Ecto neural progenitor cell (in vitro differentiated cells): ENCODE measurements around the gene ZFTA.

Experiments
- DNase-seq: peaks from one replicate; pipeline ENCODE4 v3.0.0-alpha.2; 2018; ENCODE audit warnings: low spot score

ZFTA gene

DNA sequence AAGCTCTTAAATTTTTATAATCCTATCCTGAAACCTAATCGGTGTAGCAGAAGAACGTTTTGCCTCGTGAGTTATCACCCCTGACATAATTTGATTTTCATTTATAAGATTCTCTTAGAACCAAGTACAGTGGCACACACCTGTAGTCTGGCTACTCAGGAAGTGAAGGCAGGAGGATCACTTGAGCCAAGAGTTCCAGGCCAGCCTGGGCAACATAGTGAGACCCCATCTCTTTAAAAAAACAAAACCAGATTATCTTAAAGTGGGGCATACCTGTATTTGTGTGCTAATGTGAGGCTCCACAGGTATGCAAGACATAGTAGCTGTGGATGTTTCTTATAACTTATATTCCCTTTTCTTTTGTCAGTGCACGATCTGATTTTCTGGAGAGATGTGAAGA is 19.0 kb downstream of the ZFTA start:
- DNase-seq, result no peak

DNA sequence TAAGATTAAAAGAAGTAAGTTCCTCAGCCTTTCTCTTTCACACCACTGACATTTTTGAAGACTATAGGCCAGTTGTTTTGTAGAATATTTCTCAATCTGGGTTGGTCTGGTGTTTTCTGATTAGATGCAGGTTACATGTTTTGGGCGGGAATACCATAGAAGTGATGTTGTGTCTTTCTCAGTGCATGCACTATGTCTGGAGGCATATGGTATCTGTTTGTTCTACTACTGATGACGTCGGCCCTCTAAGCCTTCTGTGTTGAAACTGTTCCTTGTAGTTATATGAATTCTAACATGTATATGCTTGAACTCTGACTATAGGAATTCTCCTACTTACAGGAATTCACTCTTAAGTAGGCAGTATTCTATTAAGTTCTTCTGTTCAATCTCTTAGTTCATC is 21.6 kb downstream of the ZFTA start:
- DNase-seq, result no peak

DNA sequence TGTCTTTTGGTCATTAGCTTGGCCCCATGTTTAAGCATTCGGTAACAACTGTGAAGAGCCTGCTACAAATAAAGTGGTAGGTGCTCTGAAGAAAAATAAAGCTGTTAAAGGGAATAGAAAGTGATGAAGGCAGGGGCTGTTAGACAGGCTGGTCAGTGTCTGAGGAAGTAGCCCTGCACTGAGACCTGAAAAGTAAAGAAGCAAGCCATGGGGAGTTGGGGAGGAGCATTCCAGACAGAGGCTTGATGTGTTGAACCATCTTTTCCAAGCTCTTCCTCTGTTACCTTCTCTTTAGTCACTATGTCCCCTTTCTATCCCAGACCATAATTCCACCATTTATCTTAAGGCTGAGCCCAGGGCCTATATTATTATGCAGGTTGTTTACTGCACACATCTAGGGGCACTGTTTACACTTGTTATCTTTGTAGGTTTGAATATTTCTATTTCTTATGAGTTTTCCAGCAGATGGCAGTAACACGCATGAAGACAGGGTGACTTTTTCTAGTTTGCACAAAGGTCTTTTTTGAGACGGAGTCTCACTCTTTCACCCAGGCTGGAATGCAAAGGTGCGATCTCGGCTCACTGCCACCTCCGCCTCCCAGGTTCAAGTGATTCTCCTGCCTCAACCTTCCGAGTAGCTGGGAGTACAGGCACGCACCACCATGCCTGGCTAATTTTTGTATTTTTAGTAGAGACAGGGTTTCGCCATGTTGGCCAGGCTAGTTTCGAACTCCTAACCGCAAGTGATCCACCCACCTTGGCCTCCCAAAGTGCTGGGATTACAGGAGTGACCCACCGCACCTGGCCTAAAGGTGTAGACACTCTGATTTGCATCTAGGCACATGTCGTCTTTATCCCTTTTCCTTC is 23.0 kb downstream of the ZFTA start:
- DNase-seq, result no peak

DNA sequence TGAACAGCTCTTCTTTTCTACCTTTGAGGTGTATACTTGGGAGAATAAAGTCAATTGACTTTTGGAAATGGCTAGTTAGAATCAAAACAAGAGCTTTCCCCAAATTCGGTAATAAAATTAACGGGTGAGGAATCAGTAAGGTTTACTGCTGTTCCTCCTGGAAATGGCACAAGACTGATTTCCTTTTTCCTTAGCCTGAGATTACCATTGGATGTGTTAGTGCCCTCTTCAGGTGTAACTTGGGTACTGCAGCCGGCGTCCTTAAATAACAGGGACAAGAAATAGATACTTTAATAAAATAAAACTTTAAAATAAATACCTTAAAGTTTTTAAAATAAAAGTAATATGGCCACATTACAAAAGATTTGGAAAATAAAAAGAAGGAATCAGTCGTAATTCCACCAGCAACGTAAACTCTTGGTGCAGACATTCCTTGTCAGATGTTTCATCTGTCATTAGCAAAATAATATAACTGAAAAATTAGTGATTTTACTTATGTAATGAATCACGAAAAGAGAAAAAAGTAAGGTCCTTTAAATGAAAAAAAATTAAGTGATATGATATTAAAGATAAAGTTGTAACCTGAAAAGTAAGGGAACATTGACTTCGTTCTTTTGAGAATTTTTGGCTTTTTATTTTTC is 29.7 kb downstream of the ZFTA start:
- DNase-seq, result peak; percentile 59

DNA sequence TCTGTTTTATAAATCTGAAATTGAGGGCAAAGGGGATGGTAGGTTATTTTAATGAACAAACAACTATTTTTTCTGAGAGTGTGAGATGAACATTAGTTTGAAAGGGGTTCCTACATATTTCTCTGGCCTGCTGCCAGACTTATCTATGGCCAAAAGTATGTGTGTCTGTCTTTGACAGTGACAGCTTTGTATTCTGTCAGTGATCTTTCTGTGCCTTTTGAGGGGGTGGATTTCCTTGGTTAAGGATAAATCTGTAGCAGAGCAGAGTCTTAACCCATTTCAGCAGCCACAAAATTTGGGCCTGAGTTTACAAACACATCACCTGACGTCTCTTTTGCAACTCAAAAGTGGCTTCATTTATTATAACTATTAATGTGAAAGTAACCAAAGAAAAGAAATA is 30.9 kb downstream of the ZFTA start:
- DNase-seq, result no peak

DNA sequence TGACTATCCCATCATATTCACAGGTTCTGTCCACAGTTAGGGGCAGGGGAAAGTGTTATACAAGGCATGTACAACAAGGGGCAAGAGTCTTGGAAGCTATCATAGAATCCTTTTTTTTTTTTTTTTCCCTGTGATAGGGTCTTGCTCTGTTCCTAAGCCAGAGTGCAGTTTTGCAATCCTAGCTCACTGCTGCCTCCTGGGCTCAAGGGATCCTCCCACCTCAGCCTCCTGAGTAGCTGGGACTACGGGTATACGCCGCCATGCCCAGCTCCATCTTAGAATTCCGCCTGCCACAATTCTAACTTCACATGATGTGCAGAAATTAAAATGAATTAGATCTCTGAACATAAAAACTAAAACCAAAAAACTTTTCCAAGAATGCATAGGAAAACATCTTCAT is 31.7 kb downstream of the ZFTA start:
- DNase-seq, result no peak

DNA sequence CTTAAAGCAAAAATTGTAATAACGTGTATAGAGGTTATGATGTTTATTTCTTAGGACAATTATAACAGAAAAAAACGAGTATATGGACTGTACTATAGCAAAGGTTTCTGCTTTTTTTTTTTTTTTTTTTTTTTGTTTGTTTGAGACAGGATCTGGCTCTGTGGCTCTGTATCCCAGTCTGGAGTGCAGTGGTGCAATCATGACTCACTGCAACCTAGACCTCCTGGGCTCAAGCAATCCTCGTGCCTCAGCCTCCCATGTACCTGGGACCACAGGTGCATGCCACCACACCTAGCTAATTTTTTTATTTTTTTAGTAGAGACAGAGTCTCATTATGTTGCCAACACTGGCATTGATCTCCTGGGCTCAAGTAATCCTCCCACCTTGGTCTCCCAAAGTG is 39.2 kb downstream of the ZFTA start:
- no peak for DNase-seq

DNA sequence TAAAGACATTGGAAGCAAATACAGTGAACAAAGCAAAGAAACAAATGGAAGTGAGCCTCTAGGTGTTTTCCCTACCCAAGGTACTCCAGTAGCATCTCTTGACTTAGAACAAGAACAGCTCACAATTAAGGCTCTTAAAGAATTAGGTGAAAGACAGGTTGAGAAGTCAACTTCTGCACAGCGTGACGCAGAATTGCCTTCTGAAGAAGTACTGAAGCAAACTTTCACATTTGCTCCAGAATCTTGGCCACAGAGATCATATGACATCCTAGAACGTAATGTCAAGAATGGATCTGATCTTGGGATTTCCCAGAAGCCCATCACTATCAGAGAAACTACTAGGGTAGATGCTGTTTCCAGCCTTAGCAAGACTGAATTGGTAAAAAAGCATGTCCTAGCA is 48.0 kb downstream of the ZFTA start:
- no peak for DNase-seq

DNA sequence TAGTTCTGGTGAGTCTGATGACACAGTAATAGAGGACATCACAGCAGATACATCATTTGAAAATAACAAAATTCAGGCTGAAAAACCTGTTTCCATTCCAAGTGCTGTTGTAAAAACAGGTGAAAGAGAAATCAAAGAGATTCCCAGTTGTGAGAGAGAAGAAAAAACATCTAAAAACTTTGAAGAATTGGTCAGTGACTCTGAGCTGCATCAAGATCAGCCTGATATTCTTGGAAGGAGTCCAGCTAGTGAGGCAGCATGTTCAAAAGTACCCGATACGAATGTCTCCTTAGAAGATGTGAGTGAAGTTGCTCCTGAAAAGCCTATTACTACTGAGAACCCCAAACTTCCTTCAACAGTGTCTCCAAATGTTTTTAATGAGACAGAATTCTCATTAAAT is 48.6 kb downstream of the ZFTA start:
- no peak for DNase-seq

DNA sequence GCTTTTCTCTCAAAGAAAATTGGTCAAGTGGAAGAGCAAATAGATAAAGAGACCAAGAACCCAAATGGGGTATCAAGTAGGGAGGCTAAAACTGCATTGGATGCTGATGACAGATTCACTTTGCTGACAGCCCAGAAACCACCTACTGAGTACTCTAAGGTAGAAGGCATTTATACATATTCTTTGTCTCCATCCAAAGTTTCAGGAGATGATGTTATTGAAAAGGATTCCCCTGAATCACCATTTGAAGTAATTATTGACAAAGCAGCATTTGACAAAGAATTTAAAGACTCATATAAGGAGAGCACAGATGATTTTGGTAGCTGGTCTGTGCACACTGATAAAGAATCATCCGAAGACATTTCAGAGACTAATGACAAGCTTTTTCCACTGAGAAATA is 49.6 kb downstream of the ZFTA start:
- DNase-seq, result no peak
